GM12865 (cell line): ENCODE data around the gene CRYBB3.

Experiments
- DNase-seq: peaks from one replicate; pipeline ENCODE4 v3.0.0; 2010; ENCODE audit warnings: low read depth
- H3K4me3 ChIP-seq: 2 replicates; pipeline ENCODE4 v1.5.1; 2011; ENCODE audit warnings: mild to moderate bottlenecking, low read depth, low read length, control low read depth
- CTCF ChIP-seq: IDR thresholded peaks from 2 replicates; pipeline ENCODE4 v1.5.1; 2011; ENCODE audit warnings: low read length, control low read depth, low read depth, inconsistent platforms; ENCODE audit not compliant: insufficient read depth; ENCODE audit errors: missing control alignments

The CRYBB3 gene

GRCh38 chr22:25167834-25168601 is 31.6 kb upstream of the CRYBB3 start:
- TF ChIP-seq CTCF: no peak
- DNase-seq: no peak
- no peak overlapping the region for H3K4me3 ChIP-seq

- TF ChIP-seq CTCF: no peak
- H3K4me3 ChIP-seq: no peak overlapping the region
- no peak for DNase-seq
Measured at GRCh38 chr22:25169278-25170031, 30.2 kb upstream of the CRYBB3 start.

GRCh38 chr22:25170426-25170980 is 29.2 kb upstream of the CRYBB3 start:
- no peak for TF ChIP-seq CTCF
- H3K4me3 ChIP-seq: no peak overlapping the region

GRCh38 chr22:25172153-25172552 is 27.5 kb upstream of the CRYBB3 start:
- TF ChIP-seq CTCF: peak; percentile 40
- DNase-seq: peak; percentile 27
- no peak overlapping the region for H3K4me3 ChIP-seq

More at GRCh38 chr22:25170426-25170980, 29.2 kb upstream of the CRYBB3 start:
- DNase-seq: no peak

GRCh38 chr22:25174156-25174887 is 25.3 kb upstream of the CRYBB3 start:
- H3K4me3 ChIP-seq: no peak overlapping the region
- DNase-seq: no peak
- TF ChIP-seq CTCF: no peak

- no peak for DNase-seq
- TF ChIP-seq CTCF: no peak
- no peak overlapping the region for H3K4me3 ChIP-seq
Measured at GRCh38 chr22:25174888-25175411, 24.7 kb upstream of the CRYBB3 start.
